ENCODE measurements around the gene PAH. TPM values are rescaled to one million over a fixed set of nuclear protein-coding genes. Genes with fewer than 3 reads are reported as not detected.

PAH gene
- total RNA-seq, 1 donor from 2014 or later = not detected

DNA sequence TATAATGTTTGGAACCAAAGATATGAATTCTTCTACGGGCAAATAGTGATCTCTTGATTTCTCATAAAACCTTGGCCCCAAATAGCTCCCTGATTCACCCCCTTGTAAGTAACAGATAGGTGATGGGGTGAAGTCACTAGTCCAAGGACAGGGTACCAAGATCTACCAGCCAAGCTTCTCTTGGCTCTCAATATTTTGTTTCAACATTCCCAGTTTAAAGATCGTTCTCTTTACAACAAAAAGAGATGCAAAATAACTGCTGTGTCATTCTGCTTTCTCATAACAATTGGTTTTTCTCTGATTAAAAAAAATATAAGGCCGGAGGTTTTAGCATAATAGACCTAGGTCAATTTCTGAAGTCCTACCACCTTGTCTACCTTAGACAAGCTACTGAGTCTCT, 11.8 kb downstream of the PAH start:
- DNase-seq (ENCODE audit: low spot score) = no peak
- intact Hi-C loops (cut with DNase I) = no loop called here

- intact Hi-C loops (cut with DNase I) = no loop called here
- no peak for DNase-seq (ENCODE audit: low spot score)
Measured at GRCh38 chr12:102903337-102904007, 13.6 kb downstream of the PAH start.

- DNase-seq (ENCODE audit: low spot score) = no peak
- intact Hi-C loops (cut with DNase I) = no loop called here
Measured at GRCh38 chr12:102902093-102902492, 15.0 kb downstream of the PAH start.

- DNase-seq (ENCODE audit: low spot score) = no peak
- intact Hi-C loops (cut with DNase I) = no loop called here
Measured at GRCh38 chr12:102900389-102900788, 16.7 kb downstream of the PAH start.

- DNase-seq (ENCODE audit: low spot score) = no peak
- intact Hi-C loops (cut with DNase I) = no loop called here
Measured at GRCh38 chr12:102896067-102896466, 21.0 kb downstream of the PAH start.

DNA sequence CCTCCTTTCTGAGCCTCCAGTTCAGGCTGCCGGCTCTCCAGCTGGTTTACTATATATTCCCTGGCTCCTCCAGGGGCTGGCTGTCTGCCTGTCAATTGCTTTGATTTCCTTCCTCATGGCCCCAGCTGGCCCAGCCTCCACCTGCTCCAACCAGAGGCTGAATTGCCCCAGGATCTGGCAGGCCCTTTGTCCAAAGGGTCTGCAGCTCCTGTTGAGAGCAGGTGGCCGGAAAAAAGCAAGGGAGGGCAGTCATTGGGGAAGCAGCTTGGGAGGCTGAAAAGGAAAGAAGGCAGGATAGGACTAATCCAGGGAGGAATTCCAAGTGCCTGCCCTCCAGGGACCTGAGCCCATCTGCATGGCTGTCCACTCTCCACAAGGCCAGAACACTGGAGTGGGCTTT, 25.3 kb downstream of the PAH start:
- DNase-seq (ENCODE audit: low spot score) = no peak
- intact Hi-C loops (cut with DNase I) = no loop called here

GRCh38 chr12:102888511-102888910, 28.5 kb downstream of the PAH start:
- intact Hi-C loops (cut with DNase I) = no loop called here
- no peak for DNase-seq (ENCODE audit: low spot score)

DNA sequence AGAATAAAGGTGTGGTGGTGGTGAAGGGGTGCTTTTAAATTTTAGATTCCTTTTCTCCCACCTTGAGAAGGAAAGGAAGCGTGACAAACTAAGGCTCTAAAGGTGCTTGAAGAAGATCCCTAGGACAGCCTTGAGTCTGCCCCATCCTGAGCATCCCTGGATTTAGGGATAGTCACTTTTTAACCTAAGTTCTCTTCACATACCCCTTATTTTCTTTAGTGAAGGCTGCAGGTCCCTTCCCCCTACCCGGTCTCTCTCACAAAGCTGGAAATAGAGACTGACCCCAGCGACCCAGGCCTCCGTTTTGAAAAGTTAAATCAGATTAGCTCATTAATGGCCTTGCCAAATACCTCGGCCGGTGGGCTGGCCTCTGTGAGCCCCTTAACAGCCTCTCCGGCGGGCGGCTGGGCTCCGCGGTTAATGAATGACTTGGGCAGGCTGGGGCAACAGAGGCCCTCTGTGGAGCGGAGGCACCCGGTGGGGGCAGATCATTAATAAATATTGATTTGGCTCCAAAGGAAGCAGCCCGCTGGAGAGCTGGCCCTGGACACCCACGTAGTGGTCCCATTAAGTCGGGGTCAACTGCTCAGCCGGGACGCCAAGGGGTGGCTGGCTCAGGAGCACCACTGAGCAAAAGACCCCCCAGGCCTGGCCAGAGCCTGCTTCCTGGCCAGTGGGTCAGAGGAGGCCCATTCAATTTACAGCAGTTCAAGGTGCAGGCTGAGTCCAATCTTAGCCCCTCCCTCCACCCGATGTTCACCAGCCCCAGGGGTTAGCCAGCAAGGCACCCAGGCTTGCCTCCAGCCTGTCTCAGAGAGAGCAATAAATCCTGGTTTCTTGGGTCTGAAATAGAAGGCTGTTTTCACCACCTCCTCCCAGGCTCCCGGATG, 31.8 kb downstream of the PAH start:
- intact Hi-C loops (cut with DNase I) = no loop called here
- DNase-seq (ENCODE audit: low spot score) = no peak

DNA sequence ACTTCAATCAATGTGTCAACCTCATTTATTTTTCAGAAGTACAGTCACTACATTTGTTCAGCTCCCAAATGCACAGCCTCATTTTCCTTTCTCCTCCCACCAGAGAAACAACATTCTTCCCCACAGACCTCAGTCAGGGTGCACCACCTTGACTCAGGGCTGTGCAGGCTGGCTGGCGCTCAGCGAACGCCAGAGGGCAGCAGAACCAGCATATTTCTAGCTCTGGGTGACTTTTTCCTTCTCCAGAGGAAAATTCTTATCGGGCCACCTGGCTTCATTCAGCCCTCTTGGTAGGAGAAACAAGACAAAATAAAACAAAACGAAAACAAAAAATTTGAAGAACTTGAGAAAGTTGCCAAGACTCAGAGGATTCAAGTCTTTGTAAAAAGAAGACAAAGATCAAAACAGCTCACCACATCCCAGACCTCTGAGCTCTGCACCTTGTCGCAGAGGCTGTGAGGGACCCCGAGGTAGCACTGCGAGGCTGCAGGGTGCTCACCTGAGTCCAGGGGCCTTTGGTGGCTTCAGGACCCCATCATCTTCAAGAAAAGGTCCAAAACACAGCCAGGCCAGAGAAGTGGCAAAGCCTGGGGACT, 33.7 kb downstream of the PAH start:
- no peak for DNase-seq (ENCODE audit: low spot score)
- intact Hi-C loops (cut with DNase I) = loop anchor here (2.0 kb wide), 1 partner anchor 665 kb away; no protein-coding TSS in a partner anchor

DNA sequence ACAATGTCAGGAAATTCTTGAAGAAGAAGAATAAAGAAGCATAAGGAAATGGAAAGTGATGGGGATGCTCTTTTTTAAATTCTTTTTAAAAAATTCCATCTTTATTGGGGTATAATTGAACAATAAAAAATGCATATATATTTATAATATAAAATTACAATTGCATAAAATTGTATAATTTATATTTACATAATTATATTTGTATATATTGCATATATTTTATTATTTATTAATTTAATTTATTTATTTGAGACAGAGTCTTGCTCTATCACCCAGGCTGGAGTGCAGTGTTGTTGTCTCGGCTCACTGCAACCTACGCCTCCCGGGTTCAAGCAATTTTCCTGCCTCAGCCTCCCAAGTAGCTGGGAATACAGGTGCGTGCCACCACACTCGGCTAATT, 36.3 kb downstream of the PAH start:
- intact Hi-C loops (cut with DNase I) = no loop called here
- DNase-seq (ENCODE audit: low spot score) = no peak

GRCh38 chr12:102879144-102879763, 37.8 kb downstream of the PAH start:
- intact Hi-C loops (cut with DNase I) = no loop called here
- no peak for DNase-seq (ENCODE audit: low spot score)

- intact Hi-C loops (cut with DNase I) = no loop called here
- DNase-seq (ENCODE audit: low spot score) = no peak
Measured at GRCh38 chr12:102876883-102877282, 40.2 kb downstream of the PAH start.

DNA sequence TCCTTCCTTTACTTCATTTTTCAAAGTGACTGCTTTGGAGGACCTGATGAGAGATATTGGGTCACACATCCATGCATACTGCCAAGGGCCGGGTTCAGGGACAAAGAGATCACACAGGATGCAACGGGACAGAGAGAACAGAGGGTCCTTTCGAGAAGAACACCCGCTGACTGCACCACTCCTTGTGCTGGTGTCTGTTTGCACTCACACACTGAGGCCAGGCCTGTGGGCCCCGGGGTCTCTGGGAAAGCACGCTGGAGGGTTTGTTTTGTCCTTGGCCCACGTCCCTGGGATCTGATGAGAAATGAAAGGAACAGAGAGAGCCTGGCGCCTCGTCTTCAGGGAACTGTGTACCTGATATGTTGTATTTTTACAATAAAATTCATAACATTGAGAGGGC, 42.2 kb downstream of the PAH start:
- intact Hi-C loops (cut with DNase I) = no loop called here

GRCh38 chr12:102873077-102873476, 44.0 kb downstream of the PAH start:
- DNase-seq (ENCODE audit: low spot score) = no peak
- intact Hi-C loops (cut with DNase I) = no loop called here

More for the DNA sequence above, 42.2 kb downstream of the PAH start:
- DNase-seq (ENCODE audit: low spot score) = no peak

DNA sequence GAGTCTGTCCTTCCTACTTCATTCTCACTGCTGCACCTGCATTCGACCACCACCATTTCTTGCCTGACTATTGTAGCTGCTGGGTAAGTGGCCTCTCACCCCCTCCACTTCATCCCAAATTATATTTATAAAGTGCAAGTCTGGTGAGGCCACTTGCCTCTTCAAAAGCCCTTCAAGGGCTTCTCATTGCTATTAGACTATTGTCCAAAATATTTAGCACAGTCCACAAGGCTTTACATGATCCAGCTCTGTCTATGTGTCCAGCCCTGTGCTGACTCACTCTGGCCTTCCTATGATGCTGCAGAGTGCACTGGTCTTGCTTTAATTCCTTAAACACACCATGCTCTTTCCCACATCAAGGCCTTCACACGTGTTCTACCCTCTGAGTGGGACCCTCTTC, 46.0 kb downstream of the PAH start:
- intact Hi-C loops (cut with DNase I) = no loop called here
- no peak for DNase-seq (ENCODE audit: low spot score)

DNA sequence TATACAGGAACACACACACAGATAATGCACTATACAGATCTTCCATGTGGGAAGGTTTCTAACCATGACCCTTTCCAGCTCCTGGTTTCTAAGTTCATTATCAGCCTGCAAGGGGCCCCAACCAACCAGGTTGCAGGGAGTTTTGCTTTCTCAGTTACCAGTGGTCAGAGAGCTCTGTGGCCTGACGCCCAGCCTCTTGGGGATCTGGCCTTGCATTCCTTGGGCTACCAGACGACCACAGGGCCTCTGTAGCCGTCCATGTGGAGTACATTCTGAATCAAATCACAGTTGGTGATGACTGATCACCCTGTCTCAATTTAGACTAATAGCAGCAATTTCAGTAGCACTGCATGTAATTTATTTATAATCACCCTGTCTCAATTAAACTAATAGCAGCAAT, 47.5 kb downstream of the PAH start:
- intact Hi-C loops (cut with DNase I) = no loop called here
- DNase-seq (ENCODE audit: low spot score) = no peak

- intact Hi-C loops (cut with DNase I) = no loop called here
- no peak for DNase-seq (ENCODE audit: low spot score)
Measured at GRCh38 chr12:102865821-102866615, 51.0 kb downstream of the PAH start.

GRCh38 chr12:102862486-102862885, 54.6 kb downstream of the PAH start:
- intact Hi-C loops (cut with DNase I) = no loop called here

DNA sequence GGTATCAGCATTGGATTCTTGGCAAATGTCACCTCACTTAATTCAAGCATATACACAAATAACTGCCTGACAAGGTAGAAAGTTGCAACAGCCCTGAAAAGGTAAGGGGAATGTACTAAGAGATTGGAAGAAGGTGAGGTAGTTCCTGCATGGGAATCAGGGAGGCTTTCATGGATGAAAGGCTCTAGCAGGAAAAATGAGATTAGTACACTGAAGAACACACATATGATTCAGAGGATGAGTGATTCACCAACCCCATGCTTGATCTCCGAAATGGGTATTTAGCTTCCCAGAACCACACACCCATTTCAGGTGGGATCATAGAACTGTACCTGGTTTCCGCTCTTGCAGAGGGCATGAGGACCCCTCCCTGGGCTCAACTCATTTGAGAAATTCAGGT, 65.8 kb downstream of the PAH start:
- DNase-seq (ENCODE audit: low spot score) = no peak
- intact Hi-C loops (cut with DNase I) = no loop called here

More at GRCh38 chr12:102862486-102862885, 54.6 kb downstream of the PAH start:
- no peak for DNase-seq (ENCODE audit: low spot score)

Measured in cardiac septum (tissue), 1 donor.